Measurements from ENCODE around the gene AP2A2.

DNA sequence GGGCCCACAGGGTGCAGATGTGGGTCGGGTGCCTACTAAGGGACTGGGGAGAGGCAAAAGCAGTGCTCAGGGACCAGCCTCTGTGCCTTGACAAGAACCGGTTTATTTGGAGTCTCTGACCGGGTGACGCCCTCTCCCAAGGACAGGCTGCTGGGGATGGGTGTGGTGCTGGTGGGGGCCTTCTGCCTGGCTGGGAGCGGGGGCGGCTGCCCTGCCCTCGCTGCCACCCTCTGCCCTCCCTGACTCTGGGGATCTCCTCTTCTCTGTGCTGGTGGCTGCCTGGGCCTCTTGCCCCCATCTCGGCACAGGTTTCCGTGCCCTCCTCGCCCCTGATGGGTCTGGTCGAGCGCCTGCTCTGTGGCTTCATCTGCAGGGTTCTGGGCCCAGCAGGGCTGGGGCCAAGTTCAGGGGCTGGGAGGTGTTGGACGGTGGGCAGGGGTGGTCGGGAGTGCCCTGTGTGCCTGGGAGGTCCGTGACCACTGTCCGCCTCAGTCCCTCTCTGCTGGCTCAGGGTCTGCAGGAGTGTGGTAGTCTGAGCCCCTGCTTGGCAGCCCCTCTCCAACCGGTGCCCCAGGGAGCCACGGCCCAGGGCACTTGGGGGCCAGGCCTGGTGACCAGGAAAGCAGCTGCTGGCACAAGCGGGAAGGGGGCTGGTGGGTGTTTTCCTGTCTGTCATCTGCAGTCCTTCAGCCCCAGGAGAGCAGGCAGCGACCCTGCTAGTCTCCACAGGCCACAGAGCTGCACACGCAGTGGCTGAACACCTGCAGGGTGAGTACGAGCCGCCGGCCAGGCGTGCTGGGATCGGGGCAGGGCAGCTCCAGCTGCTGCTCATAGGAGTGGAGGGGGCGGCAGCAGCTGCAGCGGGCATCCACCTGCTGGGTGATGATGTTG, 87.3 kb downstream of the AP2A2 start:
- no peak for TF ChIP-seq CTCF (IDR thresholded peaks at IDR 0.05)
- no peak for TF ChIP-seq POLR2A (IDR thresholded peaks at IDR 0.05)
